Type B pancreatic cell (in vitro differentiated cells): ENCODE data around the gene MAP3K21. TPM values are rescaled to one million over a fixed set of nuclear protein-coding genes. Genes with fewer than 3 reads are reported as not detected.

Experiments
- DNase-seq: peaks from one replicate; pipeline ENCODE4 v3.0.0; 2021; ENCODE audit warnings: mixed read lengths; ENCODE audit not compliant: unreplicated experiment; ENCODE audit errors: extremely low spot score
- H3K27ac Mint-ChIP-seq: 2 replicates; pipeline ENCODE4 v1.8.0; 2021; ENCODE audit warnings: mild to moderate bottlenecking, mixed read lengths
- H3K27me3 Mint-ChIP-seq: 2 replicates; pipeline ENCODE4 v1.8.0; 2021; ENCODE audit warnings: mixed read lengths
- H3K36me3 Mint-ChIP-seq: 2 replicates; pipeline ENCODE4 v1.8.0; 2021; ENCODE audit warnings: mixed read lengths
- H3K4me1 Mint-ChIP-seq: one replicate; pipeline ENCODE4 v1.8.0; 2021; ENCODE audit warnings: mixed read lengths; ENCODE audit not compliant: unreplicated experiment
- H3K4me3 Mint-ChIP-seq: 2 replicates; pipeline ENCODE4 v1.8.0; 2021; ENCODE audit warnings: mild to moderate bottlenecking, mixed read lengths
- H3K9me3 Mint-ChIP-seq: 2 replicates; pipeline ENCODE4 v1.8.0; 2021; ENCODE audit warnings: mixed read lengths
- CTCF ChIP-seq: fragments of 200-600 bp; sonication (generic); conservative IDR thresholded peaks from 2 replicates; pipeline ENCODE4 v1.5.0; 2021; ENCODE audit warnings: antibody characterized with exemption, mild to moderate bottlenecking
- total RNA-seq: library from RNA; stranded (reverse); gene quantifications from 2 replicates; pipeline ENCODE4 v1.2.1, GENCODE V29; 2021; ENCODE audit warnings: low replicate concordance

The MAP3K21 gene
- total RNA-seq, 1 donor from 2014 or later: 6.4 TPM

GRCh38 chr1:233315718-233316301 lies 11.7 kb upstream of the MAP3K21 start:
- Mint-ChIP-seq H3K27me3 (peaks cover 15% of the 10 kb centered on the region), H3K27ac (no peak overlapping the region)

GRCh38 chr1:233316473-233316872 lies 11.1 kb upstream of the MAP3K21 start:
- Mint-ChIP-seq H3K27me3 (peaks cover 15% of the 10 kb centered on the region), H3K36me3 (no peaks in the 10 kb centered on the region), H3K4me3 (no peak overlapping the region), H3K27ac (no peak overlapping the region), H3K4me1 (no peaks in the 10 kb centered on the region), H3K9me3 (no peaks in the 10 kb centered on the region)
- no peak for TF ChIP-seq CTCF
- DNase-seq: no peak

More at GRCh38 chr1:233315718-233316301, 11.7 kb upstream of the MAP3K21 start:
- DNase-seq: no peak
- Mint-ChIP-seq H3K4me1 (no peaks in the 10 kb centered on the region), H3K36me3 (no peaks in the 10 kb centered on the region), H3K9me3 (no peaks in the 10 kb centered on the region), H3K4me3 (no peak overlapping the region)
- no peak for TF ChIP-seq CTCF

- Mint-ChIP-seq H3K27me3 (peaks cover 33% of the 10 kb centered on the region), H3K4me3 (no peak overlapping the region), H3K9me3 (no peaks in the 10 kb centered on the region), H3K27ac (no peak overlapping the region), H3K36me3 (no peaks in the 10 kb centered on the region), H3K4me1 (no peaks in the 10 kb centered on the region)
- DNase-seq: no peak
- TF ChIP-seq CTCF: no peak
Observed at GRCh38 chr1:233319272-233319671, 8.3 kb upstream of the MAP3K21 start.

- no peaks in the 10 kb centered on the region for H3K4me1 Mint-ChIP-seq
- H3K4me3 Mint-ChIP-seq: no peak overlapping the region
- TF ChIP-seq CTCF: no peak
- no peaks in the 10 kb centered on the region for H3K9me3 Mint-ChIP-seq
- no peak for DNase-seq
- peaks cover 39% of the 10 kb centered on the region for H3K27me3 Mint-ChIP-seq
- H3K36me3 Mint-ChIP-seq: no peaks in the 10 kb centered on the region
- H3K27ac Mint-ChIP-seq: no peak overlapping the region
Observed at GRCh38 chr1:233320023-233320422, 7.5 kb upstream of the MAP3K21 start.

GRCh38 chr1:233323718-233324117 lies 3.8 kb upstream of the MAP3K21 start:
- no peak for TF ChIP-seq CTCF
- no peak overlapping the region for H3K27ac Mint-ChIP-seq
- H3K4me3 Mint-ChIP-seq: no peak overlapping the region
- H3K27me3 Mint-ChIP-seq: peaks cover 53% of the 10 kb centered on the region
- H3K4me1 Mint-ChIP-seq: no peaks in the 10 kb centered on the region
- H3K9me3 Mint-ChIP-seq: no peaks in the 10 kb centered on the region
- no peaks in the 10 kb centered on the region for H3K36me3 Mint-ChIP-seq
- no peak for DNase-seq

GRCh38 chr1:233326319-233326718 lies 1.2 kb upstream of the MAP3K21 start:
- Mint-ChIP-seq H3K4me1 (peaks cover 5% of the 10 kb centered on the region), H3K36me3 (no peaks in the 10 kb centered on the region), H3K9me3 (no peaks in the 10 kb centered on the region), H3K27ac (no peak overlapping the region), H3K27me3 (peaks cover 63% of the 10 kb centered on the region), H3K4me3 (peak overlapping the region; percentile 88)
- TF ChIP-seq CTCF: no peak
- no peak for DNase-seq
